Left renal pelvis (tissue), 4 donors: Measurements from ENCODE around the gene BTBD9. TPM values are rescaled to one million over a fixed set of nuclear protein-coding genes. Genes with fewer than 3 reads are reported as not detected.

Experiments used
- DNase-seq, 4 donors: peaks; one replicate each; pipeline ENCODE4 v3.0.0-alpha.2; 2013; ENCODE audit warnings: low read depth in 4 of 4, low spot score in 3 of 4
- polyA plus RNA-seq, 4 donors: library from polyadenylated mRNA; unstranded; fragments of 120-200 nt; gene quantifications; one replicate each; pipeline ENCODE4 v1.2.1, GENCODE V29; 2013; ENCODE audit not compliant: insufficient read length in 4 of 4

BTBD9 gene
- polyA plus RNA-seq, 4 donors = 12.0 to 15.9 (median 12.5) TPM

- no peak for DNase-seq
Measured at GRCh38 chr6:38603496-38603895, 36.2 kb downstream of the BTBD9 start.

- DNase-seq = no peak
Measured at GRCh38 chr6:38599966-38600550, 39.7 kb downstream of the BTBD9 start.

- no peak for DNase-seq
Measured at GRCh38 chr6:38599261-38599660, 40.5 kb downstream of the BTBD9 start.

DNA sequence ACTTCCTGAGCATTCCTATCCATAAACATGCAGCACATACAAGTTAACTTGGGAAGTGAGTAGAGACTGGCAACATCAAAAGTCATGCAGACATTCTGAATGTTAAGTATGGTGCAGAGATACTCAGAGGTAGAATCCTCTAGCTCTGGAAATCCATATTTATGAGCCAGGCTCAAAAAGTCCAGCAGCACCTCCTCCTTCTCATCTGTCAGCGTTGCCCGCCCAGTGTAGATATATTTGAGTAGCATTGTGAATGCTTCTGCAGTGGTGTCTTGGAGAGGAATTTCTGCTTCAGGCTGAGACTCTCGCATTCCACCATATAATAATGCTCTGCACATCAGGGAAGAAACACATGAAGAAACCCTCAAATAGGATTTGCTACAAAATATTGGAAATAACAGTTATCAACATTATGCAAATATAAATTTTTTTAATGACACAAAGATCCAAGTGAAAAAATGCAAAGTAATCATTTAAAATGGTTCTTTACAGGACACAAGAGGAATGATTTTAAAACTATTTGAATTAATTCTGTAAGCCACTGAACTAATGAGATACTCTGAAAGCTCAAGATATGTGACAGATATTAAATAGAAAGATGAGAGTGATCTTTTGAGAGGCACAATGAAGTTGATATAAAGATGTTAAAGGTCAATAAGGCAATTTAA is 45.6 kb downstream of the BTBD9 start:
- DNase-seq = no peak

DNA sequence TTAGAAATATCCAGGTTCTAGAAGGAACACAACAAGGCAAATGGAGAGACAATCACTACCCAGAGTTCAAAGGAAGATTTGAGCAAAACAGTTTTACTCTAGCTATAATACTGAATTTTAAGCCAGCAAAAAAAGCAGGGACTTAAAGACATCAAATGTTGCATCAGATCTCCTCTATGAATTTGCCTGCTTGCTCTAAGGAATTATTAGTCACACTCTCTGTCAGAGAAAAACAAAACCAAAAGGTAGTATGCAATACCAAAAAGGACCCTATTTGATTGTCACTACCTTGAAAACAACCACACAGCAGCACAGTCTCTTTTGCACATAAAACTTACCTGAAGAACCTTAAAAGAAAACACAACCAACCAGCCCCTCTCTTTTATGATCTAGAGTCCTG is 46.3 kb downstream of the BTBD9 start:
- DNase-seq = no peak

GRCh38 chr6:38591439-38591838 is 48.3 kb downstream of the BTBD9 start:
- DNase-seq = no peak

DNA sequence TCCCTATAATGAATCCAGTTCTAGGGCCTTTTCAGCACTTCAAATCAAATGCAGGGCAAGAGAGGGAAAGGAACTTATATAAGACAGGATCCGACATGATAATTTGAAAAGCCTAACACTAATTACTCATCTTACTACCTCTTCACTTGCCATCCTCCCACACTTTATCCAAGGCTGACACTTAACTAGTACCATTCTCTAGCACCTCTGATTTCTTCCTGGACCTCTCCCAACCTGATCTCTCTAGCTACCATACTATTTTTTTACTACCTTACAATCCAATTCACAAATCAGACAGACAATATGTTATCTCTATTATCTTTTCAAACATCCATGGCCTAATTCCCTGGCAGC is 50.4 kb downstream of the BTBD9 start:
- no peak for DNase-seq

DNA sequence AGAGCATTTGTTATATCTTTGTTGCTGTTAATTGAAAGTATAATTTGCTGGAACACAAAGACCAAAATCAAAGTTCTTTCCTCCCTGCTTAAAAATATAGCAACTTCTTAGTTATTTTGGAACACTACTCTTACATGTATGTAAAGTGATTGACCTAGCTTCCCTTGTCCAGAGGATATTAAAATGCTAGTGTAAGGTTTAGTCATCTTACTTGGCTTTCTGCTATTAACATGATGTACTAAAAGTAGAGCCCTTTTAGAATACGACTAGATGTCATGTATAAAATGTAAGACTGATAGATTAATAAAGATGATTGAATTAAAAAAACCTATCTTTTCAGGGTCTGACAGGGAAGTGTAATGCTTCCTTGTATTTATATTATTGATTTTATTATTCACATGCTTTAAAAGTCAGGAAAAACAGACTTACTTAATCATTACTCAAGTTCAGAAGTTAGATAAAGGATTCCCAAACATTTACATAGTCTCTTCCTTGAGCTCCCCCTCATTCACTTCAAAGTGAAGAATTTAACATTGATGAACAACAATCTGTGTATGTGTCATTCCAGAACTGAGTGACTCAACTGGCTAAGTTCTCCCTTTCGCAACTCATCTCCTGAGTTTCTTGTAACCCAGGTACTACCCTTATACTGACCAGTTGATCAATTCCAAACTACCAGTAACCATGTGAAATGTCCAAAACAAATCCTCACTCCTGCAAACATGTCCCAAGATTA is 50.9 kb downstream of the BTBD9 start:
- DNase-seq = no peak

GRCh38 chr6:38587766-38588362 is 51.9 kb downstream of the BTBD9 start:
- DNase-seq = no peak

GRCh38 chr6:38586992-38587391 is 52.7 kb downstream of the BTBD9 start:
- no peak for DNase-seq

GRCh38 chr6:38584731-38585130 is 55.0 kb downstream of the BTBD9 start:
- no peak for DNase-seq

- DNase-seq = no peak
Measured at GRCh38 chr6:38583523-38583922, 56.2 kb downstream of the BTBD9 start.

DNA sequence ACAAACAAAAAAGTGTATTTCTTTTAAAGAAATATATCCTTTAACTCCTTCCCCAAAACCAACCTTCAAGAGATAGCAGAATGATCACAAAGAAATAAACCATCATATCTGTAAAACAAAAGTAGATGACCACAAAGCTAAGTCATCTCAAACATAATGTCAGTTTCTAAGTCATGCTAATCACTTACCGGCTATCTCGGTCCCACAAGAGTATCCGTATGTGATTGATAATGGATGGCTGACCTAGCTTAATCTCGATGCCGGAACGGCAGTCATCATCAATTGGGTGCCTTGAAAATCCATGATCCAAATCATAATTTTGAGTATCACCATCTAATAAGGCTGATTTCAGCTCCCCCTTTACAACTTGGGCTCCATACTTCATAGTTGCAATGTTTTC is 59.7 kb downstream of the BTBD9 start:
- no peak for DNase-seq

DNA sequence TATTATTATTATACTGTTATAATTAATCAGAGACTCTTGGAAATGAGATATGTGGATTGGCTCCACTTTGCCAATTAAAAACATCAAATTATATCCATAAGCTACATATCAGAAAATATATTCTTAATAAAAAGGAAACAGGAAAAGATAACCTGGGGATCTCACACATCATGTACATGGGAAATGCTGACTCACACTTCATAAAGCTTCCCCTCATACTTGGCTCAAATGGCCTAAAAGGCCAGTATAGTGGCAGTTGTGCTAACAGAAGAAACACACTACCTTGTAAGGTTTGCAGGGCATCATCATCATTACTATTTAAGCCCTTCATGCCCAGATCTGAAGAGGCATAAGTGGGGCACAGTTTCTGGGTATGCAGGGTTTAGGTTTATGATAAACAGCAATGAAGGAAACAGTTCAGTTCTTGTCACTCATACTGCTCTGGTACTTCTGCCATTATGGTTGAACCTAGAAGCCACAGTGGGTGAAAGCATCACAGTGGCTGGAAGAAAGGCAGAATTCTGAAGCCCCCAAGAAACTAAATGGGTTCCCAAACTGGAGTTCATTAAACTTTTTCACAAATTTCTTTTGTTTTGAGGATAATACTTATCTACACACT is 60.6 kb downstream of the BTBD9 start:
- no peak for DNase-seq

- no peak for DNase-seq
Measured at GRCh38 chr6:38578075-38578474, 61.7 kb downstream of the BTBD9 start.

- DNase-seq = no peak
Measured at GRCh38 chr6:38577492-38577891, 62.2 kb downstream of the BTBD9 start.

GRCh38 chr6:38573801-38574395 is 65.8 kb downstream of the BTBD9 start:
- DNase-seq = no peak

- no peak for DNase-seq
Measured at GRCh38 chr6:38572186-38572813, 67.4 kb downstream of the BTBD9 start.

DNA sequence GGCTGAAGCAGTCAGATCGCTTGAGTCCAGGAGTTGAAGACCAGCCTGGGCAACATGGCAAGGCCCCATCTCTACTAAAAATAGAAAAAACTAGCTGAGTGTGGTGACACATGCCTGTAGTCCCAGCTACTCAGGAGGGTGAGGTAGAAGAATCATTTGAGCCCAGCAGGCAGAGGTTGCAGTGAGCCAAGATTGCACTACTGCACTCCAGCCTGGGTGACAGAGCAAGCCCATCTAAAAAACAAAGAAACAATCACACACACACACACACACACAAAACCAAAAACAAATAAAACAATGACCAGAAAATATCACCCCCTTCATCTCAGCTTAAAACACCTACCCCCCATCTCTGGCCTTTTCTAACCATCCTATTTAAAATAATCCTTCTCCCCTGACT is 68.0 kb downstream of the BTBD9 start:
- DNase-seq = no peak

GRCh38 chr6:38570750-38571149 is 69.0 kb downstream of the BTBD9 start:
- DNase-seq = no peak
